GM03348 (cell line): Measurements from ENCODE around the gene RCN1.
"Not testable (repeated sequence)": the region's sequence is repeated elsewhere in the genome, so short reads cannot be mapped to it uniquely, and the experiment has no call there.

Experiments
- DNase-seq: peaks from one replicate; pipeline ENCODE4 v3.0.0; 2012; ENCODE audit warnings: low spot score

The RCN1 gene

GRCh38 chr11:32079553-32079952, 11.3 kb upstream of the RCN1 start:
- no peak for DNase-seq

GRCh38 chr11:32080361-32080980, 10.4 kb upstream of the RCN1 start:
- no peak for DNase-seq

DNA sequence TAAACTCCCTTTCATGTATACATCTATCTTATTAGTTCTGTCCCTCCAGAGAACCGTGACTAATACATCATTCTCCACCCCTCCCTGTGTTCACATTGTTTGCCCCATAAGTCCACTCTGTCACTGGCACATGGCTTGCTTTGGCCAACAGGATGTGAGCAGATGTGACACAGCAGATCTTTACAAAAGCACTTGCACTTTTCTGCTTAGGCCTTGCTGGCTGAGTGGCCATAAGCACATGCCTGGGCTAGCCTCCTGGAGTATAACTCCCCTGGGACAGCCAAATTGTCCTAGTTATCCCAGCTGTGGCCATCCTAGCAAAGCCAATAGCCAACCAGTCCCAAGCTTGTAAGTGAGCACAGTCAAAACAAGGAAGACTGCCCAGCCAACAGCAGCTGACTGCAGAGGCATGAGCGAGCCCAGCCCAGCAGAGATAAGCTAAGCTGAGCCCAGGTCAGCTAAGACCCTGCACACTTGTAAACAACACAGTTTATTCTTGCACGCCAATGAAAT, 9.7 kb upstream of the RCN1 start:
- DNase-seq, result peak; percentile 10

DNA sequence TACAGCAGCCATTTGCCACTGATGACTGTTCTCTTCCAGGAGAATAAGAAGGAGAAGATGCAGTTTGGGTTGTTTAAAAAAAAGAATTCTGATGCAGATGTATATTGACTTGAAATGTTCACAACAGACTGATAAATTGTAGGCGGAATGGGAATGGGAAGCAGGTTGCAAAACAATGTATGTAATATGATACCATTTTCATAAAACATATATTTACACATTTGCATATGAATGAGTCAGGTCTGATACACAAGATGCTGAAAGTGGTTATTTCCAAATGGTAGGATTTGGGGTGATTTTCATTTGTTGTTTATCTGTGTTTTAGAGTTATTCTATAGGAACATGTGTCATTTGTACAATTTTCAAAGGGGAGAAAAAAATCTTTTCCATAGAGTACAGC, 9.0 kb upstream of the RCN1 start:
- no peak for DNase-seq

GRCh38 chr11:32082346-32082986, 8.4 kb upstream of the RCN1 start:
- DNase-seq, result no peak

DNA sequence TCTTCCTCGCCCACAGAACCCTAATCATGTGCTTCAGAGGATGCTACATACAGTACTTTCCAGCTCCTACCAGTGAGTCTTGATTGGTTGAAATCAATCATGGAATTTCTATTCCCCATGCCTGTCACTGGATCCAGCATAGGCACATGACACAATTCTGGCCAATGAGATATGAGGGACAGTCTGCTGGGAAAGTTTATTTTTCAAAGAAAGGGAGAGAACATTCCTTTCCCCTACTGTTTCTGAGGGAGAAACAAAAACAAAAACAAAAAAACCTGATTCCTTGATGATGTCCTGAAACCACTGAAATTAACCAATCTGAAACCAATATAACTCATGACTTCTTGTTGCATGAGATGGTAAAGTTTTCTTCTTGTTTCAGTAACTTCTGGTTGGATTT, 3.3 kb upstream of the RCN1 start:
- peak; percentile 60 for DNase-seq

- DNase-seq, result peak; percentile 76
Observed at GRCh38 chr11:32088117-32088941, 2.5 kb upstream of the RCN1 start.

GRCh38 chr11:32092581-32093170, 1.8 kb downstream of the RCN1 start:
- DNase-seq, result no peak

GRCh38 chr11:32094923-32095322, 4.0 kb downstream of the RCN1 start:
- DNase-seq, result peak; percentile 42

DNA sequence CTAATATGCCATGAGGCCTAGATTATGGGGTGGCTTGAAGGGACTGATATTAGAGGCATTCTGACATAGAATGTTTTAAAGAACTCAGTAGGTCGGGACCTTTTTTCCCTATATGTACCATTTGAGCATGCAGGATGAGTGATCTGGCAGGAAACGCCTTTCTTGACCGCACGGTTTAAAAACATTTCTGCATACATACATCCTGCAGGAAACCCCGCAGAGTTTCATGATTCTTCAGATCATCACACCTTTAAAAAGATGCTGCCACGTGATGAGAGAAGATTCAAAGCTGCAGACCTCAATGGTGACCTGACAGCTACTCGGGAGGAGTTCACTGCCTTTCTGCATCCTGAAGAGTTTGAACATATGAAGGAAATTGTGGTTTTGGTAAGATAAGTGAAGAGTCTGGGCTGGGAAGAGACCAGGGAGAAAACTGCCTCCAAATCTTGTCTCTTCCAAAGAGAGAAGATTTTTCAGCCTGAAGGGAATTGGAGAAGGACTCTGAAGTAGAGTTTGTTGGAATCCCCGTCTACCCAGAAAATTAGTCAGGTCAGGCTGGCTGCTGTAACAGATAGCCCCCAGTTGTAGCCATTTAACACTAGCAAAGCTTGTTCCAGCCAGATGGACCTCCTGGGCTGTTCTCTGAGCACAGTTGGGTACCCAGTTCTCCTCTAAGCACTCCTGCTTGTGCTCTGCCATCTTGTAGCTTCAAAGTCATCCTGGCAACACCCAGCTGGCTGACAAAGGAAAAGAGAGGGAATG, 7.4 kb downstream of the RCN1 start:
- no peak for DNase-seq

DNA sequence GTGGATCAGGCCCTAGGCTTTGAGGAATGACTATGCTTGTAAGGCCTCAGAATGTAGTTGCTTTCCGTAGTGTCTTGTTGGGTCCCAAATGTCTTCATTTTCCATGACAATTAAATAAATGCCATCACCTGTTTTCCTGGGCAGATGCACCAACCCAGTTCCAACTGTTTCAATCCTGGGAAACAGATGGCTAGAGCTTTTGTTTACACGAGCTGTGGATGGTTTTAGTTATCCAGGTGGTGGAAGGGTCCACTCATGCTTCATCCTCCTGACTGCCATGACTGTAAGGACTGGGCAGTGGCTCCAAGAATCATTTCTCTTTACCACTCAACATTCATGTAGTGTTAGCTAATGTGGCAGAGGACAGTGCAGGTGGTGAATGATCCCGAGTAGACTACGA, 8.6 kb downstream of the RCN1 start:
- DNase-seq, result no peak

DNA sequence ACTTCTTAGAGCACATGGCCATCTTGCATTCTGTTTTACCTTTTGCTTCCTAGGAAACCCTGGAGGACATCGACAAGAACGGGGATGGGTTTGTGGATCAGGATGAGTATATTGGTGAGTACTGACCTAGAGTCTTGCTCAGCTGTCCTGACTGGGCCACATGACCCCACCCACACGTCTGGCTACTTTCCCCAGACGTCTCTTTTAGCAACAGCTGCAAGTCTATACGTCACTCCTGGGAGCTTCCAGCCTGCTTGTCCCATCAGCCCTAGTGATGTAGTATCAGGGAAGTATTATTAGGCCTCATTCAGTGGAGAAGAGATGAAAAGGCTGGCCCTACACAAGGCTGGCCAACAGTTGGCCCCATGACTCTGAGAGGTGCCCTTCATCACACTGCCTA, 9.6 kb downstream of the RCN1 start:
- DNase-seq, result no peak

DNA sequence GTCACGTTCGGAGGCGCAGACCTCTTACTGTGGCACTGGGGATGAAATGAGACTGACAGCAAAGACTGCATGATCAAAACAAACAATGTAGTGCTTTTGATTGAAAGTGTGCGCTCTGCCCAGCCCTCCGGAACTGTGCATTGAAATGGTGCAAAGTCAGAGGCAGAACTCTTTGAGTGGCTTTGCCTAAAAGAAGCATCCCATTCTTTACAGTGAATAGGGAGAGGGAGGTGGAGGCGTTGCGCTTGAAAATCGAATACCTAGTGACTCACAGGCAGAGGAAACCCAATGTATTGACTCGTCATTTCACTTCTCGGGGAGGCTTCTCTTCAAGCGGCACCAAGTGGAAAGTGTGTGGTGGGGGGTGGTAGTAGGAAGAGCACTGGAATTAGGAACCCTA, 10.9 kb downstream of the RCN1 start:
- no peak for DNase-seq

- DNase-seq, result not testable (repeated sequence)
Observed at GRCh38 chr11:32103121-32103719, 12.3 kb downstream of the RCN1 start.

- DNase-seq, result no peak
Observed at GRCh38 chr11:32103941-32104340, 13.1 kb downstream of the RCN1 start.

DNA sequence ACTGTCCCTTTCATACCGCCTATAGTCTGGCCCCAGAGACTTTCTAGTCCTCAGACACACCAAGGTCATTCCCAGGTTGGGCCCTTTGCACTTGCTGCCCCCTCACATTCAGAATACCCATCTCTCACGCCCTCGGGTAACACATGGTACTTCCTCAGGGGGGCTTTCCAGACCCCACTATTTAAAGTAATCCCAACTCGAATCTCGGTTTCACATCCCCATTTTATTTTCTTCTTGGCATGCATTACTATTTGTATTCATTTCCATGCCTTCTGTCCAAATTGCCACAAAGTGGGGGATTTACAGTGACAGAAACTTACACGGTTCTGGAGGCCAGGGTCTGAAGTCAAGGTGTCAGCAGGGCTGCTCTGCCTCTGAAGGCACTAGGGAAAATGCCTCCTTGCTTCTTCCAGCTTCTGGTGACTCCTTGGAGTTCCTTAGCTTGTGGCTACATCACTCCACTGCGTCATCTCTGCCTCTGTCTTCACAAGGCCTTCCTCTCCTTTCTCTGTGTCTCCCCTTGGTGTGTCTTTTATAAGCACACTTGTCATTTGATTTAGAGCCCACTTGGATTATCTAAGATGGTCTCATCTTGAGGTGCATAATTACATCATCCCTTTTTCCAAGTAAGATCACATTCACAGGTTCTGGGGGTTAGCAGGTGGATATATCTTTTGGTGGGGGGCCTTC, 15.1 kb downstream of the RCN1 start:
- no peak for DNase-seq

DNA sequence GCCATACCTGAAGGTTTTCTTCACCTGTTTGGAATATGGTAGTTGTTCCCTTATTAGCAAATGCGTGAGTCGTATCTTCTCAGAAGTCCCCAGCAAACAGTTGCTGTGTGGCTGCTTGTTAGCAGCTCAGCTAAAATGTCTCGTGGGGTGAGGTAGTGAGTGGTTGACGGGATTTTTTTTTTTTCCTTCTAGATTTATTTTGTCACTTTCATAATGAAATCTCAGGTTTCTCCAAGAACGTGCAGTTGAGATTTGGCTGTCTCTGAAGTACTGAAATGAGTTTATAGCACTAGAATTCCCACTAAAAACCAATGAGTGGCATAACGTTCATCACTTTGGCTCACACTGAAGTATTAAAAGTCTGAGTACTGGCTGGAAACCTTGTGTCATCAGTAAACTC, 16.8 kb downstream of the RCN1 start:
- DNase-seq, result no peak

GRCh38 chr11:32108576-32108975, 17.7 kb downstream of the RCN1 start:
- DNase-seq, result no peak

DNA sequence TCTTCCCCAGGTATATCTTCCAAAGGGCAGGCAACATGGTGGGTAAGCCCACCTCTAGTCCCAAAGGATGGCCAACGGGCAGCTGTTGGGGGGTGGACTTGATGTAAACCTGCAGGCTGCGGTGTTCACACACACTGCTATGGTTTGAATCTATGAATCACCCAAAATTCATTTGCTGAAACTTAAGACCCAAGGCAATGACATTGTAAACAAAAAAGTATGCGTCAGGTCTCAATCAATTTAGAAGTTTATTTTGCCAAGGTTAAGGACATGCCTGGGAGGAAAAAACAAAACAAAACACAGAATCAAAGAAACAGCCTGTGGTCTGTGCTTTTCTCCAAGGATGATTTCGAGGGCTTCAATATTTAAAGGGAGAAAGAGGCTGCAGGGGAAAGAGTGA, 18.3 kb downstream of the RCN1 start:
- no peak for DNase-seq

DNA sequence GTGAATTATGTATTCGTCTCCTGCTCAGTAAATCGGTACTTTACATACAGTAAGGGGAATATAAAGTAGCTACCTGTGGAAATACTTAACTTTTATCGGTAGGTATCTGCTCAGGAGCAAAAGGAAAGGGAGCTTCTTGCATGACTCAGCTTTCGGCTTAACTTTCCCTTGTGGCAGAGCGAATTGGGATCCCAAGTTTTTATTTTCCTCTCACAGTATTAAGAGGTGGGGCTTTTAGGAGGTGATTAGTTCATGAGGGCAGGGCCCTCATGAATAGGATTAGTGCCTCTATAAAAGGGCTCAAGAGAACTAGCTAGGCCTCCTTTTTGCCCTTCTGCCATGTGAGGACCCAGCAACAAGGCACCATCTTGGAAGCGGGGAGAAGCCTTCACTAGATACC, 18.7 kb downstream of the RCN1 start:
- DNase-seq, result no peak

DNA sequence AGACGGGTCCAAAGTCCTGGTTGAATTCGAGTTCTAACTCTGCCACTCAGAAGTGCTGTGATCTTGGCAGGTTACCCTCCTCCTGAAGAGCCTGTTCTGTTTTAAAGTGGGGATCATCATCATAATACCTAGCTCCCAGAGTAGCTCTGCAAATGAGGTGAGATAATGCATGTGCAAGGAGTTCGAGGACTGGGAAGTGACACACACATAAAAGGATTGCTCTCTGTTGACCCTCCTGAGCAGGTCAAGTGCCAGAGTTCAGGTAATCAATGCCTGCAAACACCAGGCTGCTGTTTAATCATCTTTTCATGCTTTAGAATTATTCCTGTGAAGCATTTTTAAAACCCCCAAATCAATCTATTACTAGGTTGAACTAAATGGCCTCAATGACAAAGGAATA, 19.9 kb downstream of the RCN1 start:
- no peak for DNase-seq
